HCT116 (cell line): ENCODE results near the gene PRKG1. TPM values are rescaled to one million over a fixed set of nuclear protein-coding genes. Genes with fewer than 3 reads are reported as not detected.

Experiments
- ATAC-seq: fragments of 200-7000 bp; cut with Tn5 transposase; 2 replicates; pipeline ENCODE4 v1.9.1; 2020; ENCODE audit warnings: mild to moderate bottlenecking, moderate library complexity
- BruUV-seq: library from RNA; stranded (reverse); fragments of 400-500 nt; replicated peaks from 2 replicates; lab custom pipeline; 2021; lab: Mats Ljungman, UMichigan
- CTCF ChIA-PET: fragments of 300-600 bp; sonication (Branson Sonifier 250); formaldehyde crosslinking; loops from one replicate; lab custom pipeline; 2021; ENCODE audit warnings: antibody characterized with exemption; lab: Charles Lee
- POLR2A ChIA-PET: fragments of 300-600, 350-600 bp; sonication (Branson Sonifier 250); formaldehyde crosslinking; loops from one replicate; lab custom pipeline; 2021; ENCODE audit warnings: antibody characterized with exemption; lab: Charles Lee
- RAD21 ChIA-PET, 2 experiments: fragments of 300-600 bp; sonication (Branson Sonifier 250); formaldehyde crosslinking; loops; one replicate each; lab custom pipeline; 2023; ENCODE audit warnings: low total read pairs in 2 of 2; ENCODE audit not compliant: uncharacterized antibody in 2 of 2, unreplicated experiment in 2 of 2, low non-redundant PET in 1 of 2; lab: Charles Lee
- DNase-seq: peaks from one replicate; pipeline ENCODE4 v3.0.0-alpha.2; 2010; ENCODE audit warnings: low read depth, low spot score
- H2AFZ ChIP-seq: fragments of 200-600 bp; shearing (Covaris generic), sonication (generic); 2 replicates; pipeline ENCODE4 v1.6.1; 2017; ENCODE audit warnings: low read depth, mixed run types, mixed read lengths, antibody characterized with exemption, low read length; ENCODE audit not compliant: poor library complexity, severe bottlenecking
- H3K27ac ChIP-seq: 2 replicates; pipeline ENCODE4 v1.5.1; 2012; ENCODE audit warnings: low read depth, low read length
- H3K27me3 ChIP-seq: fragments of 200-600 bp; sonication (generic); 2 replicates; pipeline ENCODE4 v1.6.1; 2016; ENCODE audit warnings: mixed run types, low read length, mixed read lengths; ENCODE audit not compliant: insufficient read depth
- H3K36me3 ChIP-seq, 2 experiments: fragments of 200-500 bp in 1 of 2; fragments of 200-600 bp in 1 of 2; sonication (Bioruptor generic) in 1 of 2; sonication (generic) in 1 of 2; 2 replicates each; pipeline versions ENCODE4 v1.5.1 to v1.6.1; 2014 to 2016; ENCODE audit warnings: low read length in 2 of 2, inconsistent platforms in 1 of 2, mixed read lengths in 1 of 2, mixed run types in 1 of 2; ENCODE audit not compliant: insufficient read depth in 2 of 2, control insufficient read depth in 1 of 2
- H3K4me1 ChIP-seq, 2 experiments: fragments of 200-600 bp in 1 of 2; sonication (generic) in 1 of 2; 2 replicates each; pipeline versions ENCODE4 v1.5.1 to v1.6.1; 2012 to 2017; ENCODE audit warnings: low read length in 2 of 2, inconsistent platforms in 1 of 2, mild to moderate bottlenecking in 1 of 2, mixed read lengths in 1 of 2, mixed run types in 1 of 2, moderate library complexity in 1 of 2; ENCODE audit not compliant: insufficient read depth in 2 of 2, control insufficient read depth in 1 of 2
- H3K4me2 ChIP-seq: fragments of 200-600 bp; sonication (generic); 2 replicates; pipeline ENCODE4 v1.6.1; 2017; ENCODE audit warnings: mixed run types, low read length, mixed read lengths
- H3K4me3 ChIP-seq, 2 experiments: fragments of 200-600 bp in 1 of 2; sonication (generic) in 1 of 2; replicated peaks in 1 of 2; 2 replicates each; pipeline ENCODE4 v1.5.1; 2011 to 2016; ENCODE audit warnings: low read length in 2 of 2, control low read depth in 1 of 2, low read depth in 1 of 2, mild to moderate bottlenecking in 1 of 2, mixed read lengths in 1 of 2, mixed run types in 1 of 2
- H3K79me2 ChIP-seq: fragments of 200-600 bp; sonication (generic); 2 replicates; pipeline ENCODE4 v1.6.1; 2017; ENCODE audit warnings: mild to moderate bottlenecking, mixed run types, low read length, moderate library complexity, mixed read lengths; ENCODE audit not compliant: insufficient read depth
- H3K9ac ChIP-seq: fragments of 200-600 bp; sonication (generic); 2 replicates; pipeline ENCODE4 v1.6.1; 2016; ENCODE audit warnings: low read length, mixed read lengths
- H3K9me2 ChIP-seq: fragments of 200-600 bp; sonication (generic), shearing (Covaris generic); 2 replicates; pipeline ENCODE4 v1.6.1; 2017; ENCODE audit warnings: mixed run types, mild to moderate bottlenecking, moderate library complexity; ENCODE audit not compliant: insufficient read depth
- H3K9me3 ChIP-seq, 2 experiments: fragments of 200-500 bp in 1 of 2; fragments of 200-600 bp in 1 of 2; sonication (Bioruptor generic) in 1 of 2; sonication (generic) in 1 of 2; 2 replicates each; pipeline ENCODE4 v1.6.1; 2014 to 2017; ENCODE audit warnings: low read length in 2 of 2, mixed read lengths in 2 of 2, inconsistent platforms in 1 of 2, low read depth in 1 of 2, mild to moderate bottlenecking in 1 of 2, mixed run types in 1 of 2, moderate library complexity in 1 of 2; ENCODE audit not compliant: control insufficient read depth in 1 of 2, insufficient read depth in 1 of 2
- H4K20me1 ChIP-seq: fragments of 200-600 bp; sonication (generic), shearing (Covaris generic); 2 replicates; pipeline ENCODE4 v1.6.1; 2017; ENCODE audit warnings: mixed run types, mild to moderate bottlenecking, moderate library complexity; ENCODE audit not compliant: insufficient read depth
- CEBPB ChIP-seq: IDR thresholded peaks from 2 replicates; pipeline ENCODE4 v1.6.1; 2012; ENCODE audit warnings: low read depth
- EGR1 ChIP-seq: IDR thresholded peaks from 2 replicates; pipeline ENCODE4 v1.6.1; 2012; ENCODE audit warnings: low read depth
- EZH2 ChIP-seq: fragments of 200-600 bp; sonication (generic); IDR thresholded peaks from 2 replicates; pipeline ENCODE4 v1.6.1; 2017; ENCODE audit warnings: antibody characterized with exemption, mixed run types
- EZH2phosphoT487 ChIP-seq: fragments of 200-600 bp; IDR thresholded peaks from 2 replicates; pipeline ENCODE4 v1.6.1; 2018; ENCODE audit warnings: antibody characterized with exemption, borderline replicate concordance
- JUND ChIP-seq: IDR thresholded peaks from 2 replicates; pipeline ENCODE4 v1.6.1; 2012
- POLR2A ChIP-seq: IDR thresholded peaks from 2 replicates; pipeline ENCODE4 v1.7.0; 2011; ENCODE audit warnings: borderline replicate concordance; ENCODE audit not compliant: insufficient read depth, insufficient read length; ENCODE audit errors: extremely low read depth
- POLR2AphosphoS5 ChIP-seq: IDR thresholded peaks from 2 replicates; pipeline ENCODE4 v1.6.1; 2011; ENCODE audit warnings: mild to moderate bottlenecking, low read depth, low read length, moderate library complexity
- SIN3A ChIP-seq: IDR thresholded peaks from 2 replicates; pipeline ENCODE4 v1.6.1; 2012; ENCODE audit warnings: low read depth
- ZNF274 ChIP-seq: fragments of 200-500 bp; sonication (Bioruptor generic); IDR thresholded peaks from 2 replicates; pipeline ENCODE4 v1.6.1; 2014; ENCODE audit warnings: mild to moderate bottlenecking, low read depth, low read length, inconsistent platforms
- intact Hi-C: fragments of 100-400 bp; cut with micrococcal nuclease; formaldehyde crosslinking; loops from 2 replicates; pipeline ENCODE4 v1.10.0; 2022
- total RNA-seq: library from RNA; stranded (reverse); gene quantifications from one replicate; pipeline ENCODE4 v1.2.1, GENCODE V29; 2021; ENCODE audit not compliant: unreplicated experiment
- TF ChIP-seq, protein P1 (sequence below): IDR thresholded peaks from 2 replicates; pipeline ENCODE4 v1.6.1; 2012
- TF ChIP-seq, protein P2 (sequence below): IDR thresholded peaks from 2 replicates; pipeline ENCODE4 v1.6.1; 2011; ENCODE audit warnings: mild to moderate bottlenecking, low read length, moderate library complexity; ENCODE audit not compliant: insufficient replicate concordance; ENCODE audit errors: extremely low read depth
- TF ChIP-seq, protein P3 (sequence below): IDR thresholded peaks from 2 replicates; pipeline ENCODE4 v1.6.1; 2012
- TF ChIP-seq, protein P4 (sequence below): IDR thresholded peaks from 2 replicates; pipeline ENCODE4 v1.6.1; 2012; ENCODE audit warnings: low read depth

Gene PRKG1
- total RNA-seq, 1 experiment from 2014 or later: 1.4 TPM

DNA sequence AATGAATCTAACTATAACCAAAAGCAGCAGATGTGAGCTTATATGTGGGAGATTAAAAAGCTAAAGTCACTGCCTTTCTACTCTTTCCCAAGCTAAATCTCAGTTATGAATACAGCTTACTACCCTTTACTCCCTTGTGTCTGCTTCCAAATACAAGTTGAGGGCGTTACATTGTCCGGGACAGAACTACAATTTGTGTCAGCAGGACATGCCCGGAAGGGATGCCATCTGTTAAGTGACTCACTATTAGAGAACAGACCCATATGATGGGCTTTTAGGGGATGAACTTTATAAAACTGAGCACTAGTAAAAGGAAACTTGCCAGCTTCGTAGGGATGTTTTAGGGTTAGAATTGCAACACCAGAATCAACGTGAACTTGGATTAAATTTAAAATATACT is 924.8 kb downstream of the PRKG1 start:
- H3K9ac ChIP-seq: no peak overlapping the region
- no peaks in the 10 kb centered on the region for H3K79me2 ChIP-seq
- ChIA-PET CTCF (no interaction called here), RAD21 (no interaction called here), POLR2A (no interaction called here)
- H3K9me3 ChIP-seq: no peaks in the 10 kb centered on the region
- DNase-seq (no peak), ATAC-seq (no peak)
- H2AFZ ChIP-seq: no peak overlapping the region
- H3K4me2 ChIP-seq: no peak overlapping the region
- H3K4me1 ChIP-seq: no peaks in the 10 kb centered on the region
- no peaks in the 10 kb centered on the region; the same call in 1 of the 2 replicates for H4K20me1 ChIP-seq
- H3K27me3 ChIP-seq: peaks cover 51% of the 10 kb centered on the region
- no peaks in the 10 kb centered on the region for H3K9me2 ChIP-seq
- H3K36me3 ChIP-seq: no peaks in the 10 kb centered on the region
- no TSS peak for BruUV-seq
- intact Hi-C loops: no loop called here
- no peak overlapping the region for H3K4me3 ChIP-seq
- H3K27ac ChIP-seq: no peak overlapping the region
- no peak for TF ChIP-seq POLR2AphosphoS5
- TF ChIP-seq, protein P1, sequence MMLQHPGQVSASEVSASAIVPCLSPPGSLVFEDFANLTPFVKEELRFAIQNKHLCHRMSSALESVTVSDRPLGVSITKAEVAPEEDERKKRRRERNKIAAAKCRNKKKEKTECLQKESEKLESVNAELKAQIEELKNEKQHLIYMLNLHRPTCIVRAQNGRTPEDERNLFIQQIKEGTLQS: no peak
- TF ChIP-seq POLR2A: no peak
- no peak for TF ChIP-seq CEBPB
- no peak for TF ChIP-seq JUND
- no peak for TF ChIP-seq EZH2
- TF ChIP-seq ZNF274: no peak
- TF ChIP-seq, protein P2, sequence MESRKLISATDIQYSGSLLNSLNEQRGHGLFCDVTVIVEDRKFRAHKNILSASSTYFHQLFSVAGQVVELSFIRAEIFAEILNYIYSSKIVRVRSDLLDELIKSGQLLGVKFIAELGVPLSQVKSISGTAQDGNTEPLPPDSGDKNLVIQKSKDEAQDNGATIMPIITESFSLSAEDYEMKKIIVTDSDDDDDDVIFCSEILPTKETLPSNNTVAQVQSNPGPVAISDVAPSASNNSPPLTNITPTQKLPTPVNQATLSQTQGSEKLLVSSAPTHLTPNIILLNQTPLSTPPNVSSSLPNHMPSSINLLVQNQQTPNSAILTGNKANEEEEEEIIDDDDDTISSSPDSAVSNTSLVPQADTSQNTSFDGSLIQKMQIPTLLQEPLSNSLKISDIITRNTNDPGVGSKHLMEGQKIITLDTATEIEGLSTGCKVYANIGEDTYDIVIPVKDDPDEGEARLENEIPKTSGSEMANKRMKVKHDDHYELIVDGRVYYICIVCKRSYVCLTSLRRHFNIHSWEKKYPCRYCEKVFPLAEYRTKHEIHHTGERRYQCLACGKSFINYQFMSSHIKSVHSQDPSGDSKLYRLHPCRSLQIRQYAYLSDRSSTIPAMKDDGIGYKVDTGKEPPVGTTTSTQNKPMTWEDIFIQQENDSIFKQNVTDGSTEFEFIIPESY: no peak
- no peak for TF ChIP-seq EGR1
- no peak for TF ChIP-seq SIN3A
- TF ChIP-seq EZH2phosphoT487: no peak
- TF ChIP-seq, protein P3, sequence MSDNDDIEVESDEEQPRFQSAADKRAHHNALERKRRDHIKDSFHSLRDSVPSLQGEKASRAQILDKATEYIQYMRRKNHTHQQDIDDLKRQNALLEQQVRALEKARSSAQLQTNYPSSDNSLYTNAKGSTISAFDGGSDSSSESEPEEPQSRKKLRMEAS: no peak
- TF ChIP-seq, protein P4, sequence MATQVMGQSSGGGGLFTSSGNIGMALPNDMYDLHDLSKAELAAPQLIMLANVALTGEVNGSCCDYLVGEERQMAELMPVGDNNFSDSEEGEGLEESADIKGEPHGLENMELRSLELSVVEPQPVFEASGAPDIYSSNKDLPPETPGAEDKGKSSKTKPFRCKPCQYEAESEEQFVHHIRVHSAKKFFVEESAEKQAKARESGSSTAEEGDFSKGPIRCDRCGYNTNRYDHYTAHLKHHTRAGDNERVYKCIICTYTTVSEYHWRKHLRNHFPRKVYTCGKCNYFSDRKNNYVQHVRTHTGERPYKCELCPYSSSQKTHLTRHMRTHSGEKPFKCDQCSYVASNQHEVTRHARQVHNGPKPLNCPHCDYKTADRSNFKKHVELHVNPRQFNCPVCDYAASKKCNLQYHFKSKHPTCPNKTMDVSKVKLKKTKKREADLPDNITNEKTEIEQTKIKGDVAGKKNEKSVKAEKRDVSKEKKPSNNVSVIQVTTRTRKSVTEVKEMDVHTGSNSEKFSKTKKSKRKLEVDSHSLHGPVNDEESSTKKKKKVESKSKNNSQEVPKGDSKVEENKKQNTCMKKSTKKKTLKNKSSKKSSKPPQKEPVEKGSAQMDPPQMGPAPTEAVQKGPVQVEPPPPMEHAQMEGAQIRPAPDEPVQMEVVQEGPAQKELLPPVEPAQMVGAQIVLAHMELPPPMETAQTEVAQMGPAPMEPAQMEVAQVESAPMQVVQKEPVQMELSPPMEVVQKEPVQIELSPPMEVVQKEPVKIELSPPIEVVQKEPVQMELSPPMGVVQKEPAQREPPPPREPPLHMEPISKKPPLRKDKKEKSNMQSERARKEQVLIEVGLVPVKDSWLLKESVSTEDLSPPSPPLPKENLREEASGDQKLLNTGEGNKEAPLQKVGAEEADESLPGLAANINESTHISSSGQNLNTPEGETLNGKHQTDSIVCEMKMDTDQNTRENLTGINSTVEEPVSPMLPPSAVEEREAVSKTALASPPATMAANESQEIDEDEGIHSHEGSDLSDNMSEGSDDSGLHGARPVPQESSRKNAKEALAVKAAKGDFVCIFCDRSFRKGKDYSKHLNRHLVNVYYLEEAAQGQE: no peak
